IPS DF 4.7 (cell line): Measurements from ENCODE around the gene ANTXRL.
"Not testable (repeated sequence)": the region's sequence is repeated elsewhere in the genome, so short reads cannot be mapped to it uniquely, and the experiment has no call there.

Experiments
- DNase-seq: peaks from one replicate; pipeline ENCODE4 v3.0.0-alpha.2; 2013; ENCODE audit warnings: low spot score; ENCODE audit errors: extremely low read depth

The ANTXRL gene

GRCh38 chr10:46328853-46329689 lies 42.3 kb downstream of the ANTXRL start:
- no peak for DNase-seq

GRCh38 chr10:46329690-46330016 lies 42.9 kb downstream of the ANTXRL start:
- DNase-seq, result no peak

GRCh38 chr10:46330894-46331293 lies 44.1 kb downstream of the ANTXRL start:
- no peak for DNase-seq

GRCh38 chr10:46365484-46365883 lies 78.7 kb downstream of the ANTXRL start:
- not testable (repeated sequence) for DNase-seq

- not testable (repeated sequence) for DNase-seq
Observed at GRCh38 chr10:46367209-46367608, 80.4 kb downstream of the ANTXRL start.

GRCh38 chr10:46367666-46368240 lies 81.0 kb downstream of the ANTXRL start:
- not testable (repeated sequence) for DNase-seq

GRCh38 chr10:46368956-46369355 lies 82.2 kb downstream of the ANTXRL start:
- DNase-seq, result not testable (repeated sequence)

GRCh38 chr10:46374410-46374809 lies 87.6 kb downstream of the ANTXRL start:
- DNase-seq, result not testable (repeated sequence)

- DNase-seq, result not testable (repeated sequence)
Observed at GRCh38 chr10:46375406-46375805, 88.6 kb downstream of the ANTXRL start, which contains the start of gene ANXA8L1. TSS of gene ANXA8L1 (plus strand) at chr10:46375776. CDS start at chr10:46375852, 76 bp downstream.

- not testable (repeated sequence) for DNase-seq
Observed at GRCh38 chr10:46377022-46377421, 90.2 kb downstream of the ANTXRL start.

- not testable (repeated sequence) for DNase-seq
Observed at GRCh38 chr10:46377651-46378050, 90.9 kb downstream of the ANTXRL start.

GRCh38 chr10:46378108-46378507 lies 91.3 kb downstream of the ANTXRL start:
- DNase-seq, result not testable (repeated sequence)

- not testable (repeated sequence) for DNase-seq
Observed at GRCh38 chr10:46379233-46379848, 92.5 kb downstream of the ANTXRL start.
